Middle frontal gyrus (tissue), 1 donor: Measurements from ENCODE around the gene BIRC3.
A peak's percentile ranks its signal among the peaks of the same experiment; 100 is the strongest.
"Not testable (repeated sequence)": the region's sequence is repeated elsewhere in the genome, so short reads cannot be mapped to it uniquely, and the experiment has no call there.

ENCODE experiments used
- DNase-seq: peaks from one replicate; pipeline ENCODE4 v3.0.0-alpha.2; 2015; ENCODE audit warnings: low spot score; ENCODE audit errors: extremely low spot score

Gene BIRC3

GRCh38 chr11:102323542-102324251, 6.4 kb downstream of the BIRC3 start:
- DNase-seq, result no peak

DNA sequence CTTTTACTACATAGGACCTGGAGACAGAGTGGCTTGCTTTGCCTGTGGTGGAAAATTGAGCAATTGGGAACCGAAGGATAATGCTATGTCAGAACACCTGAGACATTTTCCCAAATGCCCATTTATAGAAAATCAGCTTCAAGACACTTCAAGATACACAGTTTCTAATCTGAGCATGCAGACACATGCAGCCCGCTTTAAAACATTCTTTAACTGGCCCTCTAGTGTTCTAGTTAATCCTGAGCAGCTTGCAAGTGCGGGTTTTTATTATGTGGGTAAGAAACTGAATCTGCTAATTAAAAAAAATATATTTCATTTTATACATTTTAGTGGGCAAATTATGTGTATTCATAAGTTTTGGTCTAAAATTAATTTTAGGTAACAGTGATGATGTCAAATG, 7.8 kb downstream of the BIRC3 start:
- DNase-seq, result no peak

GRCh38 chr11:102328748-102329147, 11.5 kb downstream of the BIRC3 start:
- no peak for DNase-seq

- DNase-seq, result no peak
Observed at GRCh38 chr11:102330231-102330630, 12.9 kb downstream of the BIRC3 start.

DNA sequence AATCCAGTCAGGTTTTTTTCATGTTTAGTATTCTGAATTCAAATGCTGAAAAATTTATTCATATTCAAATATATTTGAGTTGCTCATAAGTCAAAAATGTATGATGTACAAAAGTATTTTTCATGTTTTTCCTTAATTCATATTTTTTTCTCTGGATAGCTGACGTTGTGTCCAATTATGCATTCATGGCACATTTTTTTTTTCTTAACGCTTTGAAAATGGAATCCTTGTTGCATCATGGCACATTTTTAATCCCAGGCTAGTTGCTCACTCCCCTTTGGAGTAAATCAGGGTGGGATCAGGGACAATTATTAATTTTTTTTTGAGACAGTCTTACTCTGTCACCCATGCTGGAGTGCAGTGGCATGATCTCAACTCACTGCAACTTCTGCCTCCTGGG, 14.1 kb downstream of the BIRC3 start:
- no peak for DNase-seq

GRCh38 chr11:102332611-102332994, 15.3 kb downstream of the BIRC3 start:
- DNase-seq, result no peak

DNA sequence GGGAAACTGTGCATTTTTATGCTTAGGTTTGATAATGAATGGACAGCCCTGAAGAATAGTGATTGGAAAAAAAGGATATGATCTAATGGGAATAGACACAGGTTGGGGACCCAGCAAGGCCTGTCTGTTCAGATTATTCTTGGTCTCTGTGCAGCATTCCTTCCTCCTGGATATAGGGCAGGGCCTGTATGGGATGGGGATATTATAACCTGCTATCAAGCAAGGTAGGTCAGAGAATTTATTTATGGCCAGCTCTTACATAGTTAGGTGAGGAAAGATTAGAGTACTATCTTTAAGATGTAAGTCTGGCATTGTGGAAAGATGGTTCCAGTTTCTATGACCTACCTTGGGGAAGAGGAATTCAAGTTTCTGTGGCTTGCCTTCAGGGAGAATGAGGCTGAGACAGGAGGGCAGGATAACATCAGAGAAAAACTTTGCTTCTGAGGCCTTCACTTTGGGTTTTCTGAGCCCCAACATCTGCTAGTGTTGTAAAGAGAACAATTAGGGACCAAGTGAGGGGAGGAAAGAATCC, 21.3 kb downstream of the BIRC3 start:
- DNase-seq, result no peak

DNA sequence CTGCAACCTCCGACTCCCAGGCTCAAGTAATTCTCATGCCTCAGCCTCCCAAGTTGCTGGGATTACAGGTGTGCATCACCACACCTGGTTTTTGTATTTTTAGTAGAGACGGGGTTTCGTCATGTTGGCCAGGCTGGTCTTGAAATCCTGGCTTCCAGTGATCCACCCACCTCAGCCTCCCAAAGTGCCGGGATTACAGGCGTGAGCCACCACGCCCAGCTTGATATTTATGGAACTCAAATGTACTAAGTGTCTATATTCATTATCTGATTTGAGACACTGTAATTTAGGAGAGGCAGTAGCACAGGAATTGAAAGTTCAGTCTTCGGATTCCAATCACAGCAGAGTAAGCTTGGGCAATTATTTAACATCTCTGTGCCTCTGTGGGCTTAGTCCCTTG, 24.0 kb downstream of the BIRC3 start:
- not testable (repeated sequence) for DNase-seq

- DNase-seq, result no peak
Observed at GRCh38 chr11:102341844-102342318, 24.6 kb downstream of the BIRC3 start.

- no peak for DNase-seq
Observed at GRCh38 chr11:102343809-102344208, 26.5 kb downstream of the BIRC3 start.

DNA sequence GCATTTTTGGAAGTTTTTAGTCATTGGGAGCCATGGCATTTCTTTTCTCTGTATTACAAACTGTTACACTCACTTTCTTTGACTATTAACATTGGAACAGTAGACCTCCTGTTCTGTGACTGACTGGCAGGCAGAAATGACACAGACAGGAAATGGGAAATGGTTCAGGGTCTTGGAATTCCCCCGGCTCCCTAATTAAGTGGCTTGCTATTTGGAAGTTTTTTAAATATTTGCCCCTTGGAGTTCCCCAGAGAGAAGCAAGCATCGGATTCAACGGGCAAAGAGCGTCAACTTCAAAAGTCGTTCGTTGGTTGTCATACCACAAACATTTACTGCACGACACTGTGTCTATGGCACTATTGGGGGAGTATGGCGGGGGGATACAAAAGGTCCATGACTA, 28.6 kb downstream of the BIRC3 start:
- DNase-seq, result no peak

DNA sequence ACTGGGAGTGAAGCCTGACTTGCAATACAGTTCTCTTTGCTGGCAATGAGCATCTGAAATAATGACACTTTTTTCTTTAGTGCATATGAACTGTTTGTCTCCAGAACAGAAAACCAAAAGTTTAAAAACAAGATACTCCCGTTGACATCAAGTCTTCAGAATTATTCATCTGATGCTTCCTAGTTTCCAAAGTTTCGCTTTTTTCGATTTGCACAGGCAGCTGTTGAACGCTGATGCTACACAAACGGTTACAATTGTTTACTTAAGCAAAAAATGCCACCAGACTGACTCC, 29.1 kb downstream of the BIRC3 start:
- no peak for DNase-seq

- DNase-seq, result peak; percentile 94
Observed at GRCh38 chr11:102346748-102347461, 29.6 kb downstream of the BIRC3 start, which contains the start of gene BIRC2. TSS of gene BIRC2 (plus strand) at chr11:102347214. CDS start at chr11:102349855, 2,641 bp downstream.

GRCh38 chr11:102347462-102348370, 30.4 kb downstream of the BIRC3 start:
- no peak for DNase-seq

DNA sequence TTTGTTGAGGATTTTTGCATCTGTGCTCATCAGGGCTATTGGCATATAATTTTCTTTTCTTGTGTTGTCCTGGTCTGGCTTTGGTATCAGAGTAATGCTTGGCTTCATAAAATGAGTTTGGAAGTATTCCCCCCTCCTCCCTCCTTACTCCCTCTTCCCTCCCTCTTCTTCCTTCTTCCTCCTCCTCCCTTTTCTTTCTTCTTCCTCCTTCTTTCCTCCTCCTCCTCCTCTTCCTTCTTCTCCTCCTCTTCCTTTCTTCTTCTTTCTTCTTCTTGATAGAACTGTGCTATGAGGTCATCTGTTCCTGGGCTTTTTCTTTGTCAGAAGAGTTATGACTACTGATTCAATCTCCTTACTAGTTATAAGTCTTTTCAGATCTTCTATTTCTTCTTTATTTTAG, 39.8 kb downstream of the BIRC3 start:
- DNase-seq, result no peak

- DNase-seq, result no peak
Observed at GRCh38 chr11:102359372-102359771, 42.1 kb downstream of the BIRC3 start.

DNA sequence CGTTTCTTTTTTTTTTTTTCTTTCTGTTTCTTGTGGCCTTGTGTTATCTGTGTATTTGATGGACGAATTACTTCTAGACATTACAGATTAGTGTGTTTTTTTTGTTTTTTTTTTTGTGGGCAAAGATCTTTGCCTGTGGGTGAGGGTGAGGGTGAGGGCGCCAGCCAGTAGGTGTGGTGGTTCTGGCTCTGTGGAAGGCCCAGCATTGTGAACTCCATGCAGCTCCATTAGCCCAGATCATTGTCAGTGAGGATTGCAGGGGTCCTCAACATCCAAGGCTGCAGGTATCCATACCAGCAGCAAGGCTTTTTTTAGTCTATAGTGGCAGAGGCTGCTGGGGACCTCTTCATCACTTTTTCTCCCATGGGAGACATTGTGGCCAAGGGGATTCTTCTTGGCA, 43.4 kb downstream of the BIRC3 start:
- DNase-seq, result no peak

DNA sequence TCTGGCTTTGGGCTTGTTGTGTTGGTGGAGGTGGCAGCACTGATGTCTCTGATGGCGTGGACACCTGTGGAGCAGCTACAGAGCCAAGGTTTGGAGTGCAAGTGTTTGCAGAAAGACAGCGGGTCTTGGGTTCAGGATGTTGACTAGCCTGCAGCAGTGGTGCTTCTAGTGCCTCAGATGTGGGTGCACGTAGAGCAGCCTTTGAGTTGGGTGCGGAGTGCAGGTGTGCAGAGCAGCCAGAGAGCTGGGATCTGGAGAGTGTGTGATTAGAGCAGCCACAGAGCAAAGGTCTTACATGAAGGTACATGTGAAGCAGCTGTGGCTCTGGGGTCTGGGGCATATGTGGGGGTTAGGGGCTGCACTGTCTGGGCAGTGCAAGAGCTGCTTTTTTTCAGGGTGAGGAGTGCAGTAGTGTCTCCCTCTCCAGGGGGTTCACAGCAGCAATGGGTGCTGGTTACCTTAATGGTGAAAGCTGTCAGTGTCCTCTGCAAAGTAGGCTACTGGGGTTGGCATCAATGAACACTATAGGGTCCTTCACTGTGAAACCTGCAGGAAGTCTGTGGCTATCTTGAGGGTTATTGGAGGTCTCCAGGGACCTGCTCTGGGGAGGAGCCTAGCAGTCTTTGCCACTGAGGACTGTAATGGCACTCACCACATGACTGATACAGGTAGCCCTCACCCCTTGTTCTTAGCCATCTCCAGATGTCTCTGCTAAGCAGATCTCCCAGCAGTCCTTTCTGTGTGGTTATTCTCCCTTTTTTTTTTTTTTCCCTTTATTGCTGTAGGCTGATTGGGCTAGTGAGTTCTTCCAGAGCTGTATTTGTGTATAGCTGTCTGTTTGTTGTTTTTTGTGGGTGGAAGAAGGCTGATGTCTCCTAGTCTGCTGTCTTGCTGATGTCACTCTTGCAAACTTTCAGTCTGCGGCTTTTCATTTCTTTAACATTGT, 44.1 kb downstream of the BIRC3 start:
- DNase-seq, result no peak

GRCh38 chr11:102364991-102365390, 47.7 kb downstream of the BIRC3 start:
- no peak for DNase-seq

DNA sequence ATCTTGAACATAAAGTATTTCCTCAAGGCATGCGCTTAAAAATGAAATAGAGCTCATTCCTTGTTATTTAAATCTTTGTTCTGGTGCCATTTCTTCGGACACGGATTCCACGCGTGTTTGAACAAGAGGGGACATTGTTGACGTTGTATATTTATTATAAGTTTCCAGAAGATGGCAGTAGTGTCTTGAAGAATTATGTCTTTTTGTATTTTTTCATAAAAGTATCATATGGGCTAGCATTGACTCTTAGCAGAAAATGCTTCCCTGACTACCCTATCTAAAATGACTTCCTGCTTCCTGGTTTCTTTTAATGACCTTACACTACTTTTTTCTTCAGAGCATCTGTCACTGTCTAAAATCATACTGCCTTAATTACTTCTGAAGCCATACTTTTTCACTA, 50.1 kb downstream of the BIRC3 start:
- no peak for DNase-seq

DNA sequence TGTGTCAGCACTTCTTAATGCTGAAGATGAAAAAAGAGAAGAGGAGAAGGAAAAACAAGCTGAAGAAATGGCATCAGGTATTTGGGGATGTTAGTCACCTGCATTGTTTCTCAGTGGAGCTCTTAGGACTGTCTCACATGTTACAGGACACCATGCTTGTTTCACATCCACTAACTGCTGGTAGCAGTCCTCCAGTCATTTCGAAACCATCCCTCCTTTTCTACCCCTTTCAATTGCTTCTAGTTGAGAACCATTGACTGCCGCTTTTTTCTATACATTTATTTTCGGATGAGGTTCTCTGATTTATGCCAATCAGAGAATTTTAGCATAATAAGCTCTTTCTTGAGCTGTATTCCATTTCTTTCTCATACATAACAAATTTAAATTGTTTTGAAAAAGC, 51.2 kb downstream of the BIRC3 start:
- no peak for DNase-seq
